Calu3 (cell line): ENCODE measurements around the gene EFS. TPM values are rescaled to one million over a fixed set of nuclear protein-coding genes. Genes with fewer than 3 reads are reported as not detected.

Experiments
- BruUV-seq: library from RNA; stranded (reverse); fragments of 400-500 nt; replicated peaks from 2 replicates; lab custom pipeline; 2021; lab: Mats Ljungman, UMichigan
- CTCF ChIA-PET: fragments of 300-600 bp; sonication (Branson Sonifier 250); formaldehyde crosslinking; loops from one replicate; lab custom pipeline; 2022; ENCODE audit warnings: antibody characterized with exemption; lab: Charles Lee
- DNase-seq: peaks from one replicate; pipeline ENCODE4 v3.0.0; 2022
- H3K27ac Mint-ChIP-seq: one replicate; pipeline ENCODE4 v1.8.0; 2022; ENCODE audit warnings: mixed read lengths; ENCODE audit not compliant: unreplicated experiment
- H3K27me3 Mint-ChIP-seq: one replicate; pipeline ENCODE4 v1.8.0; 2022; ENCODE audit warnings: mixed read lengths; ENCODE audit not compliant: unreplicated experiment
- H3K36me3 Mint-ChIP-seq: one replicate; pipeline ENCODE4 v1.8.0; 2022; ENCODE audit warnings: mild to moderate bottlenecking, moderate library complexity, mixed read lengths; ENCODE audit not compliant: insufficient read depth, unreplicated experiment
- H3K4me1 Mint-ChIP-seq: one replicate; pipeline ENCODE4 v1.8.0; 2022; ENCODE audit warnings: mild to moderate bottlenecking, low read depth, mixed read lengths; ENCODE audit not compliant: unreplicated experiment
- H3K4me3 Mint-ChIP-seq: one replicate; pipeline ENCODE4 v1.8.0; 2022; ENCODE audit warnings: mild to moderate bottlenecking, low read depth, moderate library complexity, mixed read lengths; ENCODE audit not compliant: unreplicated experiment
- H3K9me3 Mint-ChIP-seq: one replicate; pipeline ENCODE4 v1.8.0; 2022; ENCODE audit warnings: low read depth, mixed read lengths; ENCODE audit not compliant: unreplicated experiment
- CTCF ChIP-seq: fragments of 200-600 bp; IDR thresholded peaks from one replicate; pipeline ENCODE4 v1.8.0; 2022; ENCODE audit warnings: antibody characterized with exemption; ENCODE audit not compliant: unreplicated experiment
- intact Hi-C: fragments of 100-400 bp; cut with micrococcal nuclease; formaldehyde crosslinking; loops from one replicate; pipeline ENCODE4 v1.10.0; 2022; ENCODE audit not compliant: unreplicated experiment
- microRNA-seq: library from miRNA; unstranded; fragments of <30 nt; microRNA quantifications from one replicate; pipeline ENCODE4 v1.2.0, GENCODE V29; 2022
- total RNA-seq: library from RNA; stranded (reverse); gene quantifications from 2 replicates; pipeline ENCODE4 v1.2.3, GENCODE V29; 2022

Gene EFS
- total RNA-seq, 1 experiment from 2014 or later: not detected

- no TSS peak for BruUV-seq
- peak overlapping the region; percentile 85 for H3K27ac Mint-ChIP-seq
- CTCF ChIA-PET: interaction anchor here (0.6 to 2.8 kb wide), 3 partner anchors 14 to 275 kb away, joined by 3 to 12 read pairs (median 5); partner anchors contain the start of gene PABPN1
- H3K9me3 Mint-ChIP-seq: no peaks in the 10 kb centered on the region
- peak overlapping the region; percentile 91 for H3K4me3 Mint-ChIP-seq
- peaks cover 43% of the 10 kb centered on the region for H3K36me3 Mint-ChIP-seq
- H3K27me3 Mint-ChIP-seq: no peaks in the 10 kb centered on the region
- no peak for TF ChIP-seq CTCF
- intact Hi-C loops: no loop called here
- H3K4me1 Mint-ChIP-seq: peaks cover 23% of the 10 kb centered on the region
- no peak for DNase-seq
Measured at GRCh38 chr14:23307146-23307530, 57.8 kb downstream of the EFS start.

- Mint-ChIP-seq H3K4me3 (peak within 1 kb of the TSS; percentile 91), H3K36me3 (peaks cover 48% of the 10 kb centered on the region), H3K27ac (peak within 1 kb of the TSS; percentile 85), H3K27me3 (no peaks in the 10 kb centered on the region), H3K4me1 (peaks cover 23% of the 10 kb centered on the region), H3K9me3 (no peaks in the 10 kb centered on the region)
- peak; percentile 87 for DNase-seq
- CTCF ChIA-PET: interaction anchor here (0.8 to 2.8 kb wide), 5 partner anchors 11 to 186 kb away, joined by 3 to 12 read pairs (median 3); partner anchors contain the start of genes HOMEZ and PABPN1
- TF ChIP-seq CTCF: no peak
- TSS peak; percentile 48 for BruUV-seq
- intact Hi-C loops: no loop called here
Measured at GRCh38 chr14:23306412-23307145, 58.4 kb downstream of the EFS start, which contains the start of gene BCL2L2. Gene BCL2L2, plus strand, starts transcription at chr14:23306833. Its CDS starts 935 bp downstream, at chr14:23307768.

Small RNA genes within 50 kb of the gene (microRNA-seq; reads per million reads assigned to microRNA genes)
- 3.5 reads per million, percentile 4 among the genes with 10 or more reads in this experiment for gene MIR208A

Other genes starting within 250 kb of the EFS start
- not detected in 2 replicates for gene CEBPE, start 245.9 kb downstream of the EFS start, total RNA-seq
- gene SLC7A8, start 181.5 kb downstream of the EFS start, total RNA-seq: 0.29 TPM in 1 of 2 replicates, not detected in the other
- not detected in 2 replicates for gene RNF212B, start 127.2 kb downstream of the EFS start, total RNA-seq
- 19.3 and 22.6 TPM in 2 replicates for gene HOMEZ, start 79.0 kb downstream of the EFS start, total RNA-seq
- 12.8 and 16.2 TPM in 2 replicates for gene PPP1R3E, start 62.3 kb downstream of the EFS start, total RNA-seq
- gene BCL2L2, start 58.3 kb downstream of the EFS start, total RNA-seq: 19.0 and 21.3 TPM in 2 replicates
- 173 and 181 TPM in 2 replicates for gene PABPN1, start 43.7 kb downstream of the EFS start, total RNA-seq
- gene SLC22A17, start 12.3 kb downstream of the EFS start, total RNA-seq: 0.39 and 0.61 TPM in 2 replicates
- not detected in 2 replicates for gene IL25, start 7.6 kb upstream of the EFS start, total RNA-seq
- not detected in 2 replicates for gene CMTM5, start 11.9 kb upstream of the EFS start, total RNA-seq
- not detected in 2 replicates for gene MYH6, start 43.1 kb upstream of the EFS start, total RNA-seq
- gene MYH7, start 70.5 kb upstream of the EFS start, total RNA-seq: not detected in 2 replicates
- gene NGDN, start 104.5 kb upstream of the EFS start, total RNA-seq: 42.2 and 52.0 TPM in 2 replicates
- 3.7 TPM in 2 replicates for gene ZFHX2, start 186.6 kb upstream of the EFS start, total RNA-seq
- gene THTPA, start 191.1 kb upstream of the EFS start, total RNA-seq: 15.4 and 18.3 TPM in 2 replicates
- 152 and 173 TPM in 2 replicates for gene AP1G2, start 202.6 kb upstream of the EFS start, total RNA-seq
- not detected in 2 replicates for gene JPH4, start 213.6 kb upstream of the EFS start, total RNA-seq